Endothelial cell of umbilical vein (primary cell): Measurements from ENCODE around the gene PTPRD. TPM values are rescaled to one million over a fixed set of nuclear protein-coding genes. Genes with fewer than 3 reads are reported as not detected.

Experiments
- BruUV-seq: library from RNA; stranded (reverse); fragments of 400-500 nt; replicated peaks from 2 replicates; lab custom pipeline; 2021; lab: Mats Ljungman, UMichigan
- CTCF ChIA-PET: fragments of 300-600, 350-600 bp; sonication (Branson Sonifier 250); formaldehyde crosslinking; loops from one replicate; lab custom pipeline; 2021; ENCODE audit warnings: antibody characterized with exemption, inconsistent platforms; lab: Charles Lee
- POLR2A ChIA-PET: fragments of 300-600, 350-600 bp; sonication (Branson Sonifier 250); formaldehyde crosslinking; loops from one replicate; lab custom pipeline; 2021; ENCODE audit warnings: antibody characterized with exemption, inconsistent platforms; lab: Charles Lee
- DNase-seq: peaks from one replicate; pipeline ENCODE4 v3.0.0-alpha.2; 2011; ENCODE audit warnings: low read depth, low spot score
- FAIRE-seq: peaks from 2 replicates; lab custom pipeline; 2011; peaks lifted over from hg19 to GRCh38; lab: Jason Lieb, UNC
- H2AFZ ChIP-seq: 2 replicates; pipeline ENCODE4 v1.6.0; 2012; ENCODE audit warnings: low read depth, low read length, control low read depth, inconsistent platforms
- H3K27ac ChIP-seq: 2 replicates; pipeline ENCODE4 v1.5.1; 2011; ENCODE audit warnings: low read depth, mild to moderate bottlenecking, control low read depth, low read length, moderate library complexity; ENCODE audit not compliant: insufficient read depth
- H3K27me3 ChIP-seq, 2 experiments: 2 replicates each; pipeline versions ENCODE4 v1.6.0 to v1.6.1; 2011; ENCODE audit warnings: low read length in 2 of 2, mixed read lengths in 1 of 2; ENCODE audit not compliant: control insufficient read depth in 2 of 2, insufficient read depth in 2 of 2
- H3K36me3 ChIP-seq, 2 experiments: 2 replicates in 1 of 2; 3 replicates in 1 of 2; pipeline ENCODE4 v1.5.1; 2011; ENCODE audit warnings: low read length in 2 of 2, mild to moderate bottlenecking in 1 of 2, moderate library complexity in 1 of 2; ENCODE audit not compliant: control insufficient read depth in 2 of 2, insufficient read depth in 2 of 2; ENCODE audit errors: extremely low read depth in 1 of 2
- H3K4me1 ChIP-seq: 3 replicates; pipeline ENCODE4 v1.5.1; 2011; ENCODE audit warnings: mild to moderate bottlenecking, low read length; ENCODE audit not compliant: control insufficient read depth, insufficient read depth; ENCODE audit errors: extremely low read depth
- H3K4me2 ChIP-seq: 2 replicates; pipeline ENCODE4 v1.6.1; 2011; ENCODE audit warnings: low read length, control low read depth, mixed read lengths; ENCODE audit not compliant: insufficient read depth
- H3K4me3 ChIP-seq, 3 experiments: fragments of 200-600 bp in 1 of 3; sonication (generic), shearing (Covaris generic) in 1 of 3; replicated peaks in 1 of 3; 2 replicates each; pipeline ENCODE4 v1.5.1; 2011 to 2016; ENCODE audit warnings: control low read depth in 3 of 3, low read length in 3 of 3, mild to moderate bottlenecking in 2 of 3, inconsistent platforms in 1 of 3, low read depth in 1 of 3, moderate library complexity in 1 of 3; ENCODE audit not compliant: insufficient read depth in 1 of 3
- H3K79me2 ChIP-seq: 2 replicates; pipeline ENCODE4 v1.6.0; 2012; ENCODE audit warnings: low read length, inconsistent platforms; ENCODE audit not compliant: control insufficient read depth, insufficient read depth
- H3K9ac ChIP-seq: replicated peaks from 2 replicates; pipeline ENCODE3; 2011; ENCODE audit warnings: low read length, control low read depth; ENCODE audit not compliant: insufficient read depth; ENCODE audit errors: extremely low read depth
- H3K9me1 ChIP-seq: replicated peaks from 3 replicates; pipeline ENCODE4 v1.6.0; 2011; ENCODE audit warnings: mild to moderate bottlenecking, low read length; ENCODE audit not compliant: control insufficient read depth, insufficient read depth; ENCODE audit errors: extremely low read depth
- H3K9me3 ChIP-seq: replicated peaks from 2 replicates; pipeline ENCODE4 v1.5.1; 2012; ENCODE audit warnings: low read length, inconsistent platforms; ENCODE audit not compliant: control insufficient read depth, insufficient read depth
- H4K20me1 ChIP-seq: replicated peaks from 2 replicates; pipeline ENCODE3; 2011; ENCODE audit warnings: mild to moderate bottlenecking, low read length; ENCODE audit not compliant: control insufficient read depth, insufficient read depth; ENCODE audit errors: extremely low read depth
- CTCF ChIP-seq, 2 donors: IDR thresholded peaks; 1 replicate in 1 of 2; 2 replicates in 1 of 2; pipeline ENCODE4 v1.5.1; 2011; ENCODE audit warnings: low read length in 2 of 2, mild to moderate bottlenecking in 2 of 2, moderate library complexity in 2 of 2, control low read depth in 1 of 2, inconsistent platforms in 1 of 2, low read depth in 1 of 2; ENCODE audit not compliant: insufficient read depth in 1 of 2; ENCODE audit errors: extremely low read depth in 1 of 2
- EZH2 ChIP-seq: IDR thresholded peaks from 2 replicates; pipeline ENCODE4 v1.6.1; 2012; ENCODE audit warnings: borderline replicate concordance, low read depth, mild to moderate bottlenecking, moderate library complexity, low read length, inconsistent platforms; ENCODE audit not compliant: severe bottlenecking
- FOS ChIP-seq: IDR thresholded peaks from 2 replicates; pipeline ENCODE4 v1.6.1; 2011; ENCODE audit warnings: mild to moderate bottlenecking, low read length, moderate library complexity, borderline replicate concordance; ENCODE audit not compliant: insufficient read depth
- GATA2 ChIP-seq: IDR thresholded peaks from 2 replicates; pipeline ENCODE4 v1.7.0; 2011; ENCODE audit warnings: low read depth, mild to moderate bottlenecking, moderate library complexity, mixed read lengths, low read length; ENCODE audit not compliant: insufficient read length, insufficient read depth
- JUN ChIP-seq: IDR thresholded peaks from 2 replicates; pipeline ENCODE4 v1.6.1; 2011; ENCODE audit warnings: borderline replicate concordance, low read depth; ENCODE audit not compliant: insufficient read length, insufficient read depth
- MAX ChIP-seq: IDR thresholded peaks from 2 replicates; pipeline ENCODE4 v1.6.1; 2011; ENCODE audit not compliant: insufficient read depth, insufficient read length
- MYC ChIP-seq: IDR thresholded peaks from one replicate; pipeline ENCODE4 v1.6.1; 2011; ENCODE audit warnings: mild to moderate bottlenecking, low read depth, low read length
- POLR2A ChIP-seq: IDR thresholded peaks from 2 replicates; pipeline ENCODE4 v1.6.1; 2012; ENCODE audit warnings: low read depth, mild to moderate bottlenecking, control low read depth, low read length
- POLR2AphosphoS5 ChIP-seq: IDR thresholded peaks from 2 replicates; pipeline ENCODE4 v1.6.1; 2012; ENCODE audit warnings: low read depth, mild to moderate bottlenecking, control low read depth, low read length, moderate library complexity; ENCODE audit not compliant: insufficient read depth
- dilution Hi-C: fragments of 300-500 bp; cut with MboI; formaldehyde crosslinking; loops from one replicate; pipeline ENCODE4 v1.15.0; 2019; ENCODE audit warnings: low sequenced_read_pairs; ENCODE audit not compliant: extremely low pct_ligation_motif_present
- intact Hi-C: fragments of 100-400 bp; cut with micrococcal nuclease; formaldehyde crosslinking; loops from one replicate; pipeline ENCODE4 v1.10.0; 2022
- polyA plus RNA-seq, 4 experiments: library from polyadenylated mRNA; depleted of rRNA in 3 of 4; stranded (reverse) in 3 of 4; unstranded in 1 of 4; fragments of >200 nt; gene quantifications; 2 replicates each; pipeline versions ENCODE4 v1.2.1 to v1.2.3, GENCODE V29; 2011 to 2012; ENCODE audit warnings: missing spikeins in 1 of 4
- total RNA-seq: library from RNA; stranded (reverse); gene quantifications from 2 replicates; pipeline ENCODE4 v1.2.3, GENCODE V29; 2021

Gene PTPRD
- total and polyA plus RNA-seq, 2 donors (not counting 3 experiments of a cell fraction or from before 2014, with no cell fraction given) = 5.5 to 5.7 TPM

- Histone ChIP-seq H3K4me2 (no peak overlapping the region), H3K79me2 (no peaks in the 10 kb centered on the region), H3K36me3 (no peaks in the 10 kb centered on the region), H3K27ac (no peak overlapping the region), H3K4me1 (no peaks in the 10 kb centered on the region), H3K4me3 (no peak overlapping the region), H4K20me1 (no peaks in the 10 kb centered on the region), H3K9ac (no peak overlapping the region), H3K27me3 (peaks cover 0 to 3% of the 10 kb centered on the region in 2 experiments), H2AFZ (no peak overlapping the region), H3K9me1 (no peaks in the 10 kb centered on the region), H3K9me3 (no peaks in the 10 kb centered on the region)
- TF ChIP-seq JUN (no peak), MAX (no peak), MYC (no peak), POLR2A (no peak), EZH2 (no peak), FOS (no peak), CTCF (IDR thresholded peaks at IDR 0.05; ENCODE audit: extremely low read depth in 1 of 2, insufficient read depth in 1 of 2, low read depth in 1 of 2, low read length in 2 of 2) (no peak), GATA2 (no peak), POLR2AphosphoS5 (no peak)
- CTCF ChIA-PET = interaction anchor here (1.6 kb wide), 1 partner anchor 45 kb away, joined by 3 read pairs; no protein-coding TSS in a partner anchor
- FAIRE-seq = no peak
- POLR2A ChIA-PET = no interaction called here
- BruUV-seq = no TSS peak
- DNase-seq = no peak
- dilution Hi-C loops = no loop called here
- intact Hi-C loops = loop anchor here (10.0 kb wide), 1 partner anchor 1056 kb away; the partner anchor contains the start of gene DMAC1
These were observed 1761.9 kb downstream of the PTPRD start for GRCh38 chr9:8850914-8851313.
